T-helper 2 cell (primary cell): ENCODE results near the gene RADIL.
A peak's percentile ranks its signal among the peaks of the same experiment; 100 is the strongest.

ENCODE experiments used
- DNase-seq, 5 experiments: peaks; one replicate each; pipeline versions ENCODE4 v3.0.0 to v3.0.0-alpha.2; 2012 to 2022

RADIL gene

DNA sequence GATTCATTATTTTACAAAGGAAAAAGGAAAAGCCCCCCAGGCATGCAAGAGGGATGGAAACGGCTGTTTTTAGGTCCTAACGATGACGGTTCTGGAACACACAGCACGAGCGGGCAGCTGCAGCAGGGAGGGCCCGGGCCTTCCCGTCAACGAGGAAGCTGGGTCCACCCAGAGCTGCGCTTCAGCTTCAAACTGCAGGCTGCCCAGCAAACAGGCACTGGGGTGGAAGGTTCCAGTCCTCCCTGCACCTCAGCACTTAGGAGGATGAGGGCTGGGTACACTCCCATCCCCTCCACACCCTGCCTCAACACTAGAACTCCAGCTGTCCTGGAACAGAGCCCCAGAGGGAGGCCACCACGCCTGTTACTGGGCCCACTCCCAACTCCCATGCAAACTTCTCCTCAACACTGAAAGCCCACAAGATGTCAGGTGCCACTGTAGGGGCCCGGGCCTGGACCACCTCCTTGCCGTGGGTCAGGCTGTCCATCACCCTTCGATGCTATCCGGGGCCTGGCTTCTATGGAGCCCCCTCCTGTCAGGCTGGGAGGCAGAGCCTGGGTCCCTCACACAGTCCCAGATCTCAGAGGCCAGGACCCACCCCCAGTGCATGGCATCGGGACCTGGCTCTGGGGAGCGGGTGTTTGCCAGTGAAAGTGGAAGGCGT lies 54.7 kb downstream of the RADIL start:
- DNase-seq: no peak

DNA sequence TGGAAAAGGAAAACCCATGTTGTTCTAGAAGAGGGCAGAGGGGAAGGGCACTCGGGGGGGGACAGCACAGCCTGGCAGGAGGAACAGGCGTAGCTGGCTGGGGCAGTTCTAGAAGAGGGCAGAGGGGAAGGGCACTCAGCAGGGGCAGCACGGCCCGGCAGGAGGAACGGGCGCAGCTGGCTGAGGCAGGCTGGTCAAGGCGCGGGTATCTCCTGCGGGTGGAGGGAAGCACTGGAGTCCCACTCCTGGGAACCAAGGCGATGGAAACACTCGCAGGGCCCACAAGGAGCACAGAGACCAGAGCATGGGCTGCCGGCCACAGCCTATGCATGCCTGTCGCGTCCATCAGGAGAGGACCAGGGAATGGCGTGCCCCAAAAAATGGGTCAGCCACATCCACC lies 58.4 kb downstream of the RADIL start:
- no peak for DNase-seq

DNA sequence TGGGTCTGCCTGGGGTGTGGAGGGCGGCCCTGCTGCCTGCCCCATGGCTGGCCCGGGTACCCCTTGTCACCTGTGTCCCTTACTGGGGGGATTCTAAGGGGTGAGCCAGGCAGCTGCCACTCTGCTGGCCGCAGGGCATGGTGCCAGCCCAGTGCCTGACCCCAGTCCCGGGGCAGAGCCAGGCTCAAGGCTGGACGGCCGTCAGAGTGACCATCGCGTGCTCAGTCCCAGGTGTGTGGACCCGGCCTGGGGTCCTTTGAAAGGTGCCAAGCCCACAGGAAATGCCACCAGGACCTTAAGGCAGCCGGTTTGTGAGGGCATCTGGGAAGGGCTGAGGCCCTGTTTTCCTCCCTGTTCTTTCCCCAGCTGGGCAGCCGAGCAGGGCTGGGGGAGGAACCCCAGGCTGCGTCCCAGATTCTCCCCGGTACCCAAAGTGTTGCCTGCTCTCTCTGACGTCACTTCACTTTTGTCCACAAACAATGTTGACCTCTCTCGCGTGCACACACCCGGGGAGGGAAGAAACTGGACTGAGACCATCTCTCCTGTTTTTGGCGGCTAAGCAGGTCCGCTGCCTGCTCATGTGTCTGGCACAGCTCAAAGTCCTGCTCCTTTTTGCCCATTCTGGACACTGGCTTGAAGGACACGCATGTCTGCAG lies 59.3 kb downstream of the RADIL start:
- DNase-seq: no peak

DNA sequence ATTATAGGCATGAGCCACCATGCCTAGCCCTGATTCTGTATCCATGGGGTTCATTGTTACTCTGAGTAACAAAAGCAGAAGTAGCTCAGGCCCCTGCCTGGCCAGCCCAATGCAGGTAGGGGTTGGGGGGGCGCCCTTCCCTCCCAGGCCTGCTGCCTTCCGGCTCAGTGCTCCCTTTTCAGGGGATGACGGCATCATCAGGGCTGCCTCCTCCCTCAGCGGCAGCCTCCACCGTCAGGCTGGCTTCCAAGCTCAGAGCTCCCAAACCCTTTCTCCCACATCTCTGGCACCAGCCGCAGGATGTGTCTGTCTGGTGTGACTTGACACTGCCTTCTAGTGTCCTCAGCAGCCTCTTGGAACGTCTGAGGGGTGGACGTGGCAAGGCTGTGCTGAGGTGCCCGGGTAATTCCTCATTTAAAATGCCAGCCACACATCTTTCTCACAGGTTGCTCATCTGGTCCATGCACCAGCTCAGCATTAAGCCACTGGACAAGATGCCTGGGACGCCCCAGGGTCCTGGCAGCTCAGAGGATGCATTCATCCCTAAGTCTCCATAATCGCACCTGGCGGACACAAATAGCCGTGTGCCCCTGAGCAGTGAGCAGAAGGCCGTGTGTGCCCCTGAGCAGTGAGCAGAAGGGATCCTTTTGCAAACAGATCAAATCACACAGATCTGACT lies 59.9 kb downstream of the RADIL start:
- no peak for DNase-seq

DNA sequence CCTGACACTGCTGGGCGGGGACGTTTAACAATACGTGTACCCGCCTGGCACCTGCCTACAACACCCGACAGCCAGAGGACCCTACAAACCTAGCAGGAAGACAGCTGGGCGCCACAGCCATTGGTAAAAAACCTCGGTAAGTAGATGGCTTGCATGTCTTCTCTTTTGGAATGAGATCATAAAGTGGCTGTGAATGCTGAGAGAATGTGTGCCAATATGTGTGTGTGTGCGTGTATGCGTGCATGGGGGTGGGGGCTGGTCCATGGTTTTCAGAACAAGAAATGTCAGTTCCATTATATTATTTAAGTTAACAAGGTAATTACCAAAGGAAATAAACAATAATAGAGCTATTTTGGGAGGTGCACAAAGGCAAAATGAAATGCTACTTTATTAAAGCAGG lies 60.8 kb downstream of the RADIL start:
- no peak for DNase-seq

DNA sequence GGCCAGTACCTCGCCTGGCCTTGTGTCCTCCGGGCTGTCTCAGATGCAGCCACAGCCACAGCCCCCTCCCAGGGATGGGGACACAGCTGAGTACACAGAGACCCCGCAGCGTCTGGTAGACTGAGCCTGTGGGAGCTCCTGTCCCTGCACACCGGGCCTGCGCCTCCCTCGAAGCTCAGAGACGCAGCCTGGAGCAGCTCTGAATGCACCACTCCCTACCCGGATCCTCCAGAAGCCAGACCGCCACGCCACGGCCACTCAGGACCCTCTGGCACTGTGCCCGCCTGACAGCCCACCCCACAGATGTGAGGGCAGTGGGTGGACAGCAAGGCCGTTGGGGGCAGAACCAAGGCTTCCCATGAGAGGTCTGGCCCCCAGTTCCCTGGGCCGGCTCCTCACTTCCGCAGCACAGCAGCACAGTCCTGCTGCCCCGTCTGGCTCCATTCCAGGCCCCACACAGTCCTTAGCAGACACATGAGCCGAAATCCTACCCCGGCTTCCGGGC lies 62.5 kb downstream of the RADIL start:
- no peak for DNase-seq

DNA sequence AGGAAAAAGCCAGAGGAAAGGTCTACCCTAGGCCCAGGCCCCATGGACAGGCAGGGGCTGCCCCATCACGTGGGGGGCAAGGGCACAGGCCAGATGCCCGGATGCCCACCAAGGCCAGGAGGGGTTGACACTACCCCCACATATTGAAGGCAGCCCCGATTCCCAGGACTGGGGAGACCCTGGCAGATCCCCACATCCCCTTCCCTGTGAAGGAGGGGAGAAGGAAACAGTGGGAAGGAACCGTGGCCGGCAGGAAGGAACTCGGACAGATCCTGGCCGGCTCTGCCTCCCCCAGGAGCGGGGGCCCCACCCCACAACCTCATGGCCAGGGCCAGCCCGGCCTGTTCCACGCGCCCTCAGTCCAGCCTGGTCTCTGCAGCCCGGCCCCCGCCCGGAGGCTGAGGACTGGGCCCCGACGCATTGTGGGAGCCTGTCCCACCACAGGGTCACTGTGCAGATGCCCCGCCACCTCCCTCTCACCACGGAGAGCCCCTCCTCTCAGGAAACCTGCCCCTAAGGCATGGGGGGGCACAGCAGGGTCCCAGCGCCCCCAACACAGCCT lies 63.0 kb downstream of the RADIL start:
- DNase-seq: no peak

DNA sequence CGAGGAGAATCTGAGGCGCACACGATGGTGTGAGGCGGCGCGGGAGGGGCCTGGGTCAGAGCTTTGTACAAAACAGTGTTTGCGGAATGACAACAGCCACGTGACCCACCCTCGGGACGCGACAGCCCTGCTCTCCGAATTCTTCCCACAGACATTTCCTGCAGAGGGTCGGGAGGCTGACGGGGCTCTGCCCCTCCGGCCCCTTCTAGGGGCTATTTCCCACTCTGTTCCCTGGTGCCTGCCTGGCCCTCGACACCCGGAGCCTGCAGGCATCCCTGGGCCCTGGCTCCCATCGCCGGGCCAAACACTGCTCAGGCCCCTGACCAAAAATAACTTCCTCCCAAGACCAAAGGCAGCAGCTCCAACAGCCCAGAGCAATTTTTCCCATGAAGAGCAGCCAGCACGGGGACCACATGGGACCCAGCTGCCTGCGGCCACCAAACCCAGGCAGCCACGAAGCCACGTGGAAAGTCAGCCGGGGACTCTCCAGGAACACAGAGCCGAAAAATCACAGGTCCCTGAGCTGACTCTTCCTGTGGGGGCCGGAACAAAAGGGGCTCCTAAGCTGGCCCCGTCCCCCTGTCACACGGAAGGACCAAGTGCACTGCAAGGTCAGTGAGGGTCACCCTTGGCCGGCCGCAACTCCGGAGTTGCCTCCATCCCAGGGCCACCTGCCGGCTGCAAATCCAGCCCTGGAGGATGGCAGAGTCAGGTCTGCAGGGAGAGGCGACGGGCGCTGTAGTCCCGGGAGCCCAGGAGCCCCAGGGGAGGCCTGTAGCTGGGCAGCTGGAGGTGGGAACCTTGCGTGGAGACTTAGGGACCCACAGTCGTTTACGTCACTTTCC lies 63.7 kb downstream of the RADIL start:
- DNase-seq: no peak

DNA sequence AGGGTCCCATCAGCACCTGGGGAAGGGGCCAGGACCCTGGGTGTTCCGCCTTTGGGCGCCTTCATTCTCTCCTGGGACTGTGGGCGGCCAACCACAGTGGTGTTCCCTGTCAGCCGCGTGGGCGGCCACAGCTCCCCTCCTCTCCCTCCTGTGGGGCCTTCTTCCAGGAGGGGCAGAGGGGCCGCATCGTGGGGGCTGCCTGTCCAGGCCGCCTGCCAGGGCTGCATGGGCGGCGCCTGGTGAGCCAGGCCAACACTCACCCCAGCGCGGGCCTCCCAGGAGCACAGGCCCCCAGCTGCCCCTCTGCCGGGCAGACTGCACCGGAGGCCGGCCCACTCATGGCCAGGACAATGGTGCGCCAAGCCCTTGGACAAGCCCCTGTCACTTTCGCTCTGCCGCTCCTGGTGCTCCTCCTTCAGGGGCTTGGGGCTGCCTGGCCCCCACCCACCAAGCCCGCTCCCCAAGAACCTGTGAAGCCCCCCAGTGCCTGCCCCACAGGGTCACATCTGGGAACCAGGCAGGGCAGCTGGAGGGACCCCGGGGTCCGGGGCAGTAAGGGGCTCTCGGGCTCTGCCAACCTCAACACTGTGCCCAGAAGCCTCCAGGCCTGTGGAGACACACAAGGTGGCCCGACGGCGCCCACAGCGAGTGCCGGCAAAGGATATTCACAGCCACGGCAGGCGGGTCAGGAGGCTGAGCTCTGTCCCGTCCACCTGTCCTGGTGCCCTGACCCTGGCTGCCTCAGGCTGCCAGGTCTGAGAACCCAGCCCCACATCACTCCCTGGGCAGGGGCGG lies 65.3 kb downstream of the RADIL start:
- no peak for DNase-seq

DNA sequence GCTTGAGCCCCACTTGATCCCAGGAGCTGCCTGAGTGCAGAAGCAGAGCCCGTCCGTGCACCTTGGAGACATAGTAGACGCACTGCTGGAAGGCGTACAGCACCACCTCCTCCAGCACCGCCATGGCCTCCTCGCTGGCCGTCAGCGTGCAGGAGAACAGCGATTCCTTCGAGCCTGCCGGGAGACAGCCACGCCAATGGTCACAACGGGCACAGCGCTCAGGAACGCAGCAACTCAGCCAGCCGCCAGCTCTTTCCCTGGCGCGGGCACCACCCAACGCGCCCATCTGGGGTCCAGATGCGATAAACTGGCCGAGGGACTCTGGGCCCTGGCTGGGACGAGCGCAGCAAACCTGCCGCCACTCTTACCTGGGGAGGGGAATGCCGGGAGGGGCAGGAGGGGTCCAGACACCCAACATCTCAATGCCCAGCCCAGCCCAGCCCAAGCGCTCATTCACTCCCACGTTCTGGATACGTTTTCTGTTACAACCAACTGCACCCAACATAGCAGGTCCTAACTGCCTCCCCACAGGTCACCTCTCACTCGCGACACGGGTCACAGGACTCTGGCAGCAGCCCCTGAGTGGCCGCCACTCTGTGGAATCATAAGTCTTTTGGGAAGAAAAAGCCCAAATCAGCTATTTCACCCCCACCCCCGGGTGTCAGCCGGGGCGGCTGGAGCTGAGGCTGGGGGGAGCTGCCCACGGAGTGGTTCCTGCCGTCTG lies 66.2 kb downstream of the RADIL start:
- no peak for DNase-seq

DNA sequence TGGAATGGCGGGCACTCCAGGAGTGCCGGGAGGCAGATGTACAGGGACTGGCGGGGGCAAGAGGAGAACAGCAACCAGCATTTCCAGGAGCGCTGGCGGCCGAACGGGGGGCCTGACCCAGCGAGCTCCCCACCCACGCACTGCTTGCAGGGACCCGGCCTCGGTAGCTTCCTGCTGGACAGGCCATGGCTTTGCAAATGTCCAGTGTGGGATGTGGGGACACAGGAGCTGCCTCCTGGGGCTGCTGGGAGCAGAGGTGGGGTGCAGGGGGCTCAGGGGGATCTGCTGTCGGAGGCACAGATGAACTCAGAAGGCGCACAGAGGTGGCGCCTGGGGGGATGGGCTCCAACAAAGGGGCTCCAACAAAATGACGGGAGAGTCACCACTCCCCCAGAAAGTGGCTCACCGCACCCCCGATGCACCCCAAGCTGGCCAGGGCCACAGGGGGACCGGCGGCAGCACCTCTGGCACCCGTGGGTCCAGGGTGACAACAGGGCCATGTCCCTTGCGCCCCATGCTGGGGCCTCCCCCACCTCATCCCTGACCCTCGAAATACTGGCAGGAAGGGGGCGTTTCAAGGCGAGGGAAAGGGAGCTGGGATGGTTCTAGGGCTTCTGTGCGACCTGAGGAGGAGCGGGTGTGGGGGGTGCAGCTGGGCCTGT lies 67.0 kb downstream of the RADIL start:
- no peak for DNase-seq

DNA sequence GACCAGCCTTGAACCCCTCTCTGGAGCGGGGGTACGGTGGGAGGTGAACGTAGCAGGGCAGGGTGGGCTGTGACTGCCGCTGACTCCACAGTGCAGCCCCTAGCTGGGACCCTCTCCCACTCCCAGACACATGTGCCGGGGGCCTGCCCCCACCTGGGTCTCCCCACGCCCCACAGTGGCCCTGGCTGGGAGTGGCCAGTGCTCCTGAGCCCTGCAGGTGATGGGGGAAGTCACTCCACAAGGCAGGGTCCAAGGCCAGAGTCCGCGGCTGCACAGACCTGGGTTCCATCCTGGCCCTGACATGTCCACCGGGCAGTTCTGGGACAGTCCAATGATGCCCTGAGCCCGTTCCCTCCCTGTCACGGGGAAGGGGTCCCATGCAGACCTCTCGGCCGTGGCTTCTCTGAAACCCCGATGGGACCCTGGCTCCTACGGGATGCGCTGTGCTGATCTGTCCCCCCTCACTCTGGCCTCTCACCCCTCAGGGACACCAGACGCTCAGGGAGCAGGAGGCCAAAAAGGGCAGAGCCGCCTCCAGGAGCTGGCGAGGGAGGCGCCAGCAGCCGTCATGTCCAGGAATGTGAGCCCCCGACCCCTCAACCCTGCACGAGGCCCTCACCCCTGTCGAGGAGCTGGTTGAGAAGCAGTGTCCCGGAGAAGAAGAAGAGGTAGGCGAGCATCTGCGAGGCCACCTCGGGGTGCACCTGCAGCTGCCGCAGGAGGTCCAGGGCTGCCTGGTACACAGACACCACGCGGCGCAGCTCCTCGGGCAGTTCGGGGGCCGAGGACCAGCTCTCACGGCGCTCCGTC lies 67.7 kb downstream of the RADIL start:
- DNase-seq: no peak

DNA sequence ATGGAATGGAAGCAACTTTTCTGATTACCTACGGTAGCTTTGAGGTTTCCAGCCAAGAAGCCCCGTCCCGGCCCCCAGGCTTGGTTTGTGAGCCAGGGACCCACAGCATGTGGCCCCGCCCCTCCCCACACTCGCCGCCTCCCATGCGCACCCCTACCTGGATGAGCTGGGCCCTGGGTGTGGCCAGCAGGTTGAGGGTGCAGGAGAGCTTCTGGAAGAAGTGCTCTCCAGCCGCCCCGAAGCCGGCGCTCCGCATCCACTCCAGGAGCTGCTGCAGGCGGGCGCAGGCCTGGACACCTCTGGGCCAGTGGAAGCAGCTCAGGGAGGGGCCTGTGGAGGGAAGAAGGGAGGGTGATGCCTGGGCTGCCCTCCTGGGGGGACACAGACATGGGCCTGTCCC lies 68.4 kb downstream of the RADIL start:
- DNase-seq: no peak

DNA sequence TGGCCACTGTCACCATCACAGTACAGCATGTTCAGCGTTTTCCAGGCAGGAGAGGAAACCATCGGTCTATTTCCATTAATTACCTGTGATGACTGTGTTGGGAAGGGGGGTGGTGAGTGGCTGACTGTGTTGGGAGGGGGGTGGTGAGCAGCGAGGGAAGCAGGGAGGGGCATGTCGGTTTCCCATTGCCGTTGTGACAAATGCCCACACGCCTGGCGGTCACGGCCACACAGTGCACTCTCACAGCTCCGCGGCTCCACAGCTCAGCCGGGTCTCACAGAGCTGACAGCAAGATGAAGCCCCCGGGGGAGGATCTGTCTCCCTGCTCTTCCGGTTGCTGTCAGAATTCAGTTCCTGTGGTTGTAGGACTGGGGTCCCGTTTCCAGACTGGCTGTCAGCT lies 69.1 kb downstream of the RADIL start:
- DNase-seq: no peak

DNA sequence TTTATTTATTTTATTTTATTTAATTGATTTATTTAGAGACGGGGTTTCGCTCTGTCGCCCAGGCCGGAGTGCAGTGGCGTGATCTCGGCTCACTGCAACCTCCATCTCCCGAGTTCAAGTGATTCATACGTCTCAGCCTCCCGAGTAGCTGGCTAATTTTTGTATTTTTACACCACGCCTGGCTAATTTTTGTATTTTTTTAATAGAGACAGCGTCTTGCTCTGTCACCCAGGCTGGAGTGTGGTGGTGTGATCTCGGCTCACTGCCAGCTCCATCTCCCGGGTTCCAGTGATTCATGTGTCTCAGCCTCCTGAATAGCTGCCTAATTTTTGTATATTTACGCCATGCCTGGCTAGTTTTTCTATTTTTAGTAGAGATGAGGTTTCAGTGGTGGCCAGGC lies 73.8 kb downstream of the RADIL start:
- DNase-seq: no peak

DNA sequence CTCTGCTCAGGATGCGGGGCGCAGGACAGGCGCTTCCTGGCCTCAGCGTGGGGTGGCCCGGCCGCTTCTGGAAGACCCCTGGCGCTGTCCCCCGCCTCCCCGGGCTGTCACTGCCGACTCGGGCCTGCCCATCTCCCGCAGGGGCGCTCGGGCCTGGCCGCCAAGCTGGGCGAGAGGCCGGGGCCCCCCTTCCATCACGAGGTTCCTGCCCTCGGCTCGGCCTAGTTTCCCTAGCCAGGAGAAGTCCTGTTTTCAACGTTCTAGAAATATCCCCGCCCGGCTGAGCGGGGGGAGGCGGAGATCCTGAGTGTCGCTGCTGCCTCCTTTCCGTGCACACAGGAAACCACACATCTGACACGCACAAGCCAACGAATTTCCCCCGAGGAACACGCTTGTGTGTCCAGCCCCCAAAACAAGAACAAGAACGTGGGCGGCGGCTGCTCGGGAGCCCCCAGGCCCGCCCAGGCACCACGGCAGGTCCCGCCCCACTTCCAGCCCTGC lies 74.4 kb downstream of the RADIL start:
- peak in 1 of 5 experiments; percentile 38 for DNase-seq

DNA sequence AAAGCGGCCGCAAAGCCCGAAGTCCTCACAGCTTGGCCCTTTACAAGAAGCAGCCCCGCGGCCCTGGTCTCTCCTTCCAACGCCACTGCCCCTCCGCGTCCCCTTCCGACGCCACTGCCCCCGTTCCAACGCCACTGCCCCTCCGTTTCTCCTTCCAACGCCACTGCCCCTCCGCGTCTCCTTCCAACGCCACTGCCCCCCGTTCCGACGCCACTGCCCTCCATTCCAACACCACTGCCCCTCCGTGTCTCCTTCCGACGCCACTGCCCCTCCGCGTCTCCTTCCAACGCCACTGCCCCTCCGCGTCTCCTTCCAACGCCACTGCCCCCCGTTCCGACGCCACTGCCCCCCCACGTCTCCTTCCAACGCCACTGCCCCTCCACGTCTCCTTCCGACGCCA lies 75.0 kb downstream of the RADIL start:
- DNase-seq: no peak

DNA sequence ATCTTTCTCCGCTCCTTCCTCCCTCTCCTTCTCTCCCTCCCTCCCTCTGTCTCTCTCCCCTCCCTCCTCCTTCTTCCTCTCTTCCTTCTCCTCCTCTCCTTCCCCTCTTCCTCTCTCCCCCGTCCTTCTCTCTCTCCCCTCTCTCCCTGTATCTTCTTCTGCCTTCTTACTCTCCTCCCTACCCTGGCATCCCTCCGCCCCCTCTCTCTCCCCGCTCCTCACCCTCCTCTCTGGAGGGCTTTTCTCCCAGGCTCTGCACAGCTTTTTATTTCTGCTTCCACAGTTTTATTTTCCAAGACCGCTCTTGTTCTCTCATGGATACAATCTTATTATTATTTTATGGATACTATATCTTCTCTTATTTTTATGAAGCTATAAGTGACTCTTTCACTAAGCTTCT lies 75.5 kb downstream of the RADIL start:
- no peak for DNase-seq

DNA sequence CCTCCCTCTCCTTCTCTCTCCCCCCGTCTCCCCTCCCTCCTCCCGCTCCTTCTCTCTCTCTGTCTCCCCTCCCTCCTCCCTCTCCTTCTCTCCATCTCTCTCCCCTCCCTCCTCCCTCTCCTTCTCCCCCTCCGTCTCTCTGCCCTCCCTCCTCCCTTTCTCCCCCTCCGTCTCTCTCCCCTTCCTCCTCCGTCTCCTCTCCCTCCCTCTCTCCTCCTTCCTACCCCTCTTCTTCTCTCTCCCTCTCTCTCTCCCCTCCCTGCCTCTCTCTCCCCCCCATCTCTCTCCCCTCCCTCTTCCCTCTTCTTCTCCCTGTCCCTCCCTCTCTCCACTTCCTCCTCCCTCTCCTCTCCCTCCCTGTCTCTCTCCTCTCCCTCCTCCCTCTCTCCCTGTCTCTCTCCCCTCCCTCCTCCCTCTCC lies 75.9 kb downstream of the RADIL start:
- DNase-seq: no peak
